HG03520 (cell line): ENCODE results near the gene C22orf31.

Source experiments
- ATAC-seq: cut with Tn5 transposase; IDR thresholded peaks from one replicate; pipeline ENCODE4 v1.9.1; 2021; ENCODE audit warnings: mild to moderate bottlenecking, moderate library complexity; ENCODE audit not compliant: unreplicated experiment

Gene C22orf31

GRCh38 chr22:29081517-29082236 is 20.0 kb upstream of the C22orf31 start:
- ATAC-seq: no peak

- ATAC-seq: no peak
Measured at GRCh38 chr22:29080106-29080975, 18.7 kb upstream of the C22orf31 start.

- ATAC-seq: no peak
Measured at GRCh38 chr22:29079218-29079901, 17.7 kb upstream of the C22orf31 start.

GRCh38 chr22:29078869-29079207 is 17.2 kb upstream of the C22orf31 start:
- no peak for ATAC-seq

- ATAC-seq: no peak
Measured at GRCh38 chr22:29078036-29078868, 16.6 kb upstream of the C22orf31 start.

- ATAC-seq: no peak
Measured at GRCh38 chr22:29074276-29074772, 12.7 kb upstream of the C22orf31 start.

- no peak for ATAC-seq
Measured at GRCh38 chr22:29073618-29074275, 12.1 kb upstream of the C22orf31 start.

- no peak for ATAC-seq
Measured at GRCh38 chr22:29072979-29073617, 11.5 kb upstream of the C22orf31 start, which contains the start of gene KREMEN1. Gene KREMEN1, plus strand, starts transcription at chr22:29073035. Its CDS starts 96 bp downstream, at chr22:29073131.

GRCh38 chr22:29072193-29072978 is 10.8 kb upstream of the C22orf31 start:
- peak; percentile 70 for ATAC-seq

- no peak for ATAC-seq
Measured at GRCh38 chr22:29071261-29072045, 9.8 kb upstream of the C22orf31 start.

- no peak for ATAC-seq
Measured at GRCh38 chr22:29070490-29070889, 8.9 kb upstream of the C22orf31 start.

- no peak for ATAC-seq
Measured at GRCh38 chr22:29069463-29069862, 7.8 kb upstream of the C22orf31 start.

- no peak for ATAC-seq
Measured at GRCh38 chr22:29065468-29066190, 4.0 kb upstream of the C22orf31 start.

GRCh38 chr22:29062286-29062821 is 723 bp upstream of the C22orf31 start:
- no peak for ATAC-seq

- no peak for ATAC-seq
Measured at GRCh38 chr22:29060931-29061330, 700 bp downstream of the C22orf31 start.

GRCh38 chr22:29060251-29060869 is 1.3 kb downstream of the C22orf31 start:
- ATAC-seq: no peak
